Placental epithelial cell (primary cell): ENCODE results near the gene EFHC1. TPM values are rescaled to one million over a fixed set of nuclear protein-coding genes. Genes with fewer than 3 reads are reported as not detected.

Experiments used
- total RNA-seq: library from RNA; depleted of rRNA; stranded (reverse); fragments of >200 nt; gene quantifications from 2 replicates; pipeline ENCODE4 v1.2.3, GENCODE V29; 2012

Gene EFHC1, protein sequence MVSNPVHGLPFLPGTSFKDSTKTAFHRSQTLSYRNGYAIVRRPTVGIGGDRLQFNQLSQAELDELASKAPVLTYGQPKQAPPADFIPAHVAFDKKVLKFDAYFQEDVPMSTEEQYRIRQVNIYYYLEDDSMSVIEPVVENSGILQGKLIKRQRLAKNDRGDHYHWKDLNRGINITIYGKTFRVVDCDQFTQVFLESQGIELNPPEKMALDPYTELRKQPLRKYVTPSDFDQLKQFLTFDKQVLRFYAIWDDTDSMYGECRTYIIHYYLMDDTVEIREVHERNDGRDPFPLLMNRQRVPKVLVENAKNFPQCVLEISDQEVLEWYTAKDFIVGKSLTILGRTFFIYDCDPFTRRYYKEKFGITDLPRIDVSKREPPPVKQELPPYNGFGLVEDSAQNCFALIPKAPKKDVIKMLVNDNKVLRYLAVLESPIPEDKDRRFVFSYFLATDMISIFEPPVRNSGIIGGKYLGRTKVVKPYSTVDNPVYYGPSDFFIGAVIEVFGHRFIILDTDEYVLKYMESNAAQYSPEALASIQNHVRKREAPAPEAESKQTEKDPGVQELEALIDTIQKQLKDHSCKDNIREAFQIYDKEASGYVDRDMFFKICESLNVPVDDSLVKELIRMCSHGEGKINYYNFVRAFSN
- 10.6 and 22.8 TPM in 2 replicates for total RNA-seq

DNA sequence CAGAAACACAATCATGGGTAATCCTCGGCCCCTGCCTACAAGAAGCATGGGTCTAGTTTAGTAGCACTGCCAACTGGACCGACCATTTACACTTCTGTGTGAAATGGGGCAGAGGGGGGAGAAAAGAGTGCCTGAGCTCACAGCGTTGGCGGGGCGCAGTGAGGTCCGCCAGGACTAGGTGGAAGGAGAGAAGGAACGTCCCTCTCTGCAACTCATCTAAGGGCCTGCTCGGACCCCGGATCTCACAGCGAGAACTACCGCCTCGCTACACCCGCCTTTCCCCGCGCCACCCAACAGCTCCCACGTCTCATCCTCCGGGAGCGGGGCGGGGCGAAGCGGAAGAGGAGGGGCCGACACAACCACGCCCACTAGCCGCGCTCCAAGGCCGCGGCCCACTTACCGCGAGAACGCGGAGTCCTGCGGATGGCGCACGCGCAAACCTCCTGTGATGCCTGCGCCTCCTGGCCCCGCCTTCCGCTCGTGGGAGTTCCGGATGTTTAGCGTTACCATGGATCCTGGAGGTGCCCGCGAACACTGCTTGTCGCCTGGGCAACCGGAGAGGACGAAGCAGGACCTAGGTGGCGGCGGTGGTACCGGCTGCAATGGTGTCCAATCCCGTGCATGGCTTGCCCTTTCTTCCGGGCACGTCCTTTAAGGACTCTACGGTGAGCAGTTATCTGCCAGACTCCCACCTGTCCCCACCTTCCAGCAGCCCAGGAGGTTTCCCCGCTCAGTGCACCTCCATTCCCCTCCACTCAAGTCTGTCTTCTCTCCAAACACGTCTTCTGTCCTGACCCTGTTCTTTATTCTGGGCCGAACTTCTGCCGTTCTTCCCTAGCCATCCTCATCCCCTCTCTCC lies at the start of gene EFHC1:
TSS of gene EFHC1 (plus strand) at position 534 of the 859 bp plus-strand sequence. CDS start at position 603, 69 bp downstream.

Other genes starting within 250 kb of the EFHC1 start
- not detected in 2 replicates for gene IL17A, start 234.0 kb upstream of the EFHC1 start, total RNA-seq
- gene IL17F, start 175.8 kb upstream of the EFHC1 start, total RNA-seq = not detected in 2 replicates
- gene MCM3, start 135.6 kb upstream of the EFHC1 start, total RNA-seq = 29.8 and 31.4 TPM in 2 replicates
- gene PAQR8, start 58.2 kb upstream of the EFHC1 start, total RNA-seq = 4.8 and 8.6 TPM in 2 replicates
- gene TRAM2, start 156.7 kb downstream of the EFHC1 start, total RNA-seq = 31.8 and 68.8 TPM in 2 replicates